ENCODE results near the gene CASQ2. TPM values are rescaled to one million over a fixed set of nuclear protein-coding genes. Genes with fewer than 3 reads are reported as not detected.

Gene CASQ2
- total and polyA plus RNA-seq, 10 of the 15 experiments (the other 5 are each of a cell fraction or from before 2014, with no cell fraction given): not detected

- ChIA-PET SMC1A (ENCODE audit: uncharacterized antibody, unreplicated experiment) (interaction anchor here (1.2 kb wide), 1 partner anchor 10 kb away, joined by 4 read pairs; no protein-coding TSS in a partner anchor), CTCF (interaction anchor here (0.9 to 3.2 kb wide), 4 partner anchors 8 to 238 kb away, joined by 3 to 15 read pairs (median 4); no protein-coding TSS in a partner anchor)
- BruUV-seq (replicated peaks): no TSS peak
Measured at GRCh38 chr1:115781851-115782250, 13.3 kb upstream of the CASQ2 start.

GRCh38 chr1:115781343-115781742, 12.8 kb upstream of the CASQ2 start:
- 0% methylated on average over 1 of the region's 1 CpG for WGBS (ENCODE audit: insufficient coverage, insufficient replicate concordance, low lambda C conversion rate, missing lambda C conversion rate)
- TF ChIP-seq CBX5 (IDR thresholded peaks at IDR 0.05; ENCODE audit: low read depth) (no peak), BCLAF1 (IDR thresholded peaks at IDR 0.05) (no peak), PBX3 (IDR thresholded peaks at IDR 0.05; ENCODE audit: insufficient replicate concordance, low read depth, low read length) (no peak), FOS (IDR thresholded peaks at IDR 0.05; ENCODE audit: borderline replicate concordance, extremely low read depth, insufficient read length) (no peak), NBN (IDR thresholded peaks at IDR 0.05) (no peak), E2F8 (IDR thresholded peaks at IDR 0.05; ENCODE audit: low read depth, partially characterized antibody) (no peak)

More at GRCh38 chr1:115781851-115782250, 13.3 kb upstream of the CASQ2 start:
- FAIRE-seq: no peak
- H2AFZ ChIP-seq (ENCODE audit: control insufficient read depth, low read depth, low read length): no peak overlapping the region
- no peak overlapping the region for H3K4me2 ChIP-seq (ENCODE audit: control insufficient read depth, insufficient read depth)
- no peaks in the 10 kb centered on the region for H3K36me3 ChIP-seq (ENCODE audit: control insufficient read depth in 2 of 2, insufficient read depth in 2 of 2, low read length in 1 of 2)
- no peak overlapping the region for H3K9ac ChIP-seq (ENCODE audit: control insufficient read depth, insufficient read depth, low read length)
- WGBS (ENCODE audit: insufficient coverage, insufficient replicate concordance, low lambda C conversion rate, missing lambda C conversion rate): 52% methylated on average over 3 of the region's 3 CpGs
- no peak for ATAC-seq
- H4K20me1 ChIP-seq (ENCODE audit: control insufficient read depth, insufficient read depth): no peaks in the 10 kb centered on the region
- RAD21 ChIA-PET (ENCODE audit: unreplicated experiment): no interaction called here
- no peaks in the 10 kb centered on the region for H3K4me1 ChIP-seq (ENCODE audit: control insufficient read depth, insufficient read depth, low read length)
- in situ Hi-C loops (cut with MboI) (no loop called here), intact Hi-C loops (cut with micrococcal nuclease; ENCODE audit: unreplicated experiment) (no loop called here)
- H3K9me3 ChIP-seq (replicated peaks; ENCODE audit: control insufficient read depth, insufficient read depth, low read length): no peaks in the 10 kb centered on the region
- DNase-seq (ENCODE audit: low read depth, low spot score): no peak
- POLR2A ChIA-PET: no interaction called here
- no peak overlapping the region for H3K27ac ChIP-seq (ENCODE audit: control insufficient read depth, insufficient read depth)
- 0 out of 4 replicates have a peak, but pooled peaks cover 0 to 2% of the 10 kb centered on the region in 2 experiments for H3K27me3 ChIP-seq (replicated peaks in 1 of 2; ENCODE audit: control insufficient read depth in 2 of 2, insufficient read depth in 2 of 2, low read length in 1 of 2)
- H3K4me3 ChIP-seq: no peak overlapping the region
- TF ChIP-seq CREM (IDR thresholded peaks at IDR 0.05; ENCODE audit: low read depth) (no peak), NFYB (IDR thresholded peaks at IDR 0.05; ENCODE audit: insufficient read depth, low read depth, low read length) (no peak), CHD4 (IDR thresholded peaks at IDR 0.05) (no peak), NFYA (IDR thresholded peaks at IDR 0.05; ENCODE audit: borderline replicate concordance, low read depth, low read length) (no peak), DPF2 (IDR thresholded peaks at IDR 0.05) (no peak), SP1 (IDR thresholded peaks at IDR 0.05; ENCODE audit: low read depth, low read length) (no peak), BHLHE40 (IDR thresholded peaks at IDR 0.05; ENCODE audit: borderline replicate concordance in 1 of 2, low read depth in 2 of 2, low read length in 1 of 2) (no peak), STAT3 (IDR thresholded peaks at IDR 0.05; ENCODE audit: low read depth, low read length) (no peak), TBL1XR1 (IDR thresholded peaks at IDR 0.05; ENCODE audit: low read depth, low read length) (no peak), POU2F2 (IDR thresholded peaks at IDR 0.05; ENCODE audit: borderline replicate concordance, low read depth, low read length) (no peak), KLF5 (IDR thresholded peaks at IDR 0.05; ENCODE audit: partially characterized antibody) (no peak), MEF2A (IDR thresholded peaks at IDR 0.05; ENCODE audit: insufficient read depth, low read depth, low read length) (no peak)
- H3K79me2 ChIP-seq (ENCODE audit: control insufficient read depth, insufficient read depth, low read length): no peaks in the 10 kb centered on the region

More at GRCh38 chr1:115781343-115781742, 12.8 kb upstream of the CASQ2 start:
- no peaks in the 10 kb centered on the region for H4K20me1 ChIP-seq (ENCODE audit: control insufficient read depth, insufficient read depth)
- ChIA-PET RAD21 (ENCODE audit: unreplicated experiment) (no interaction called here), CTCF (interaction anchor here (0.9 to 3.2 kb wide), 3 partner anchors 10 to 239 kb away, joined by 3 to 15 read pairs (median 5); no protein-coding TSS in a partner anchor), SMC1A (ENCODE audit: uncharacterized antibody, unreplicated experiment) (no interaction called here), POLR2A (no interaction called here)
- H3K9me3 ChIP-seq (replicated peaks; ENCODE audit: control insufficient read depth, insufficient read depth, low read length): no peaks in the 10 kb centered on the region
- H3K27ac ChIP-seq (ENCODE audit: control insufficient read depth, insufficient read depth): no peak overlapping the region
- FAIRE-seq (no peak), ATAC-seq (no peak), DNase-seq (ENCODE audit: low read depth, low spot score) (no peak)
- no peak overlapping the region for H3K9ac ChIP-seq (ENCODE audit: control insufficient read depth, insufficient read depth, low read length)
- H2AFZ ChIP-seq (ENCODE audit: control insufficient read depth, low read depth, low read length): no peak overlapping the region
- no peaks in the 10 kb centered on the region for H3K79me2 ChIP-seq (ENCODE audit: control insufficient read depth, insufficient read depth, low read length)
- 0 out of 4 replicates have a peak, but pooled peaks cover 0 to 2% of the 10 kb centered on the region in 2 experiments for H3K27me3 ChIP-seq (replicated peaks in 1 of 2; ENCODE audit: control insufficient read depth in 2 of 2, insufficient read depth in 2 of 2, low read length in 1 of 2)
- H3K4me1 ChIP-seq (ENCODE audit: control insufficient read depth, insufficient read depth, low read length): no peaks in the 10 kb centered on the region
- no peak overlapping the region for H3K4me3 ChIP-seq
- no peak overlapping the region for H3K4me2 ChIP-seq (ENCODE audit: control insufficient read depth, insufficient read depth)
- no TSS peak for BruUV-seq (replicated peaks)
- intact Hi-C loops (cut with micrococcal nuclease; ENCODE audit: unreplicated experiment): no loop called here
- in situ Hi-C loops (cut with MboI): no loop called here
- H3K36me3 ChIP-seq (ENCODE audit: control insufficient read depth in 2 of 2, insufficient read depth in 2 of 2, low read length in 1 of 2): no peaks in the 10 kb centered on the region
